Fibroblast of the aortic adventitia (primary cell): ENCODE results near the gene PARL. TPM values are rescaled to one million over a fixed set of nuclear protein-coding genes. Genes with fewer than 3 reads are reported as not detected.

ENCODE experiments used
- DNase-seq: peaks from one replicate; pipeline ENCODE4 v3.0.0-alpha.2; 2010; ENCODE audit warnings: low read depth
- H3K4me3 ChIP-seq: 2 replicates; pipeline ENCODE4 v1.5.1; 2011; ENCODE audit warnings: low read depth, mild to moderate bottlenecking, control low read depth, low read length, moderate library complexity
- total RNA-seq: library from RNA; depleted of rRNA; stranded (reverse); fragments of >200 nt; gene quantifications from 2 replicates; pipeline ENCODE4 v1.2.3, GENCODE V29; 2012; ENCODE audit warnings: low replicate concordance
- TF ChIP-seq, protein P1 (sequence below): IDR thresholded peaks from 2 replicates; pipeline ENCODE4 v1.5.1; 2011; ENCODE audit warnings: mild to moderate bottlenecking, low read length, control low read depth, inconsistent platforms; ENCODE audit not compliant: insufficient read depth

PARL gene
- total RNA-seq, 1 donor: 32.7 TPM

DNA sequence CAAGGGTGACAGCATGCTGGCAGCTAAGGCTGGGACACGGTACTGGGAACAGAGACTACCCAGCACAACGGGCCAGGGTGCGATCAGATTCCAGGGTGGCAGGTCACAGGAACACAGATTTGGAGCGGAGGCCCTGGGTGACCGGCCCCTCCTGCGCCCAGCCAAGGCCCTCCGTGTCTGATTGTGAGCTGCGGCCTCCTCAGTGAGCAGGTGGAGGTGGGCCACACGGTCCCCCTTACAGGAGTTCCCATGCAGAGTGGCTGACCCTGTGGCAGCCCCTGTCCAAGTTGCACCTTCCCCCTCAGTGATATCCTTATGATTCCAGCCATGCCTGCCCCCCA lies 28.9 kb upstream of the PARL start:
- no peak for DNase-seq
- no peak overlapping the region for H3K4me3 ChIP-seq
- TF ChIP-seq, protein P1, sequence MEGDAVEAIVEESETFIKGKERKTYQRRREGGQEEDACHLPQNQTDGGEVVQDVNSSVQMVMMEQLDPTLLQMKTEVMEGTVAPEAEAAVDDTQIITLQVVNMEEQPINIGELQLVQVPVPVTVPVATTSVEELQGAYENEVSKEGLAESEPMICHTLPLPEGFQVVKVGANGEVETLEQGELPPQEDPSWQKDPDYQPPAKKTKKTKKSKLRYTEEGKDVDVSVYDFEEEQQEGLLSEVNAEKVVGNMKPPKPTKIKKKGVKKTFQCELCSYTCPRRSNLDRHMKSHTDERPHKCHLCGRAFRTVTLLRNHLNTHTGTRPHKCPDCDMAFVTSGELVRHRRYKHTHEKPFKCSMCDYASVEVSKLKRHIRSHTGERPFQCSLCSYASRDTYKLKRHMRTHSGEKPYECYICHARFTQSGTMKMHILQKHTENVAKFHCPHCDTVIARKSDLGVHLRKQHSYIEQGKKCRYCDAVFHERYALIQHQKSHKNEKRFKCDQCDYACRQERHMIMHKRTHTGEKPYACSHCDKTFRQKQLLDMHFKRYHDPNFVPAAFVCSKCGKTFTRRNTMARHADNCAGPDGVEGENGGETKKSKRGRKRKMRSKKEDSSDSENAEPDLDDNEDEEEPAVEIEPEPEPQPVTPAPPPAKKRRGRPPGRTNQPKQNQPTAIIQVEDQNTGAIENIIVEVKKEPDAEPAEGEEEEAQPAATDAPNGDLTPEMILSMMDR: no peak

DNA sequence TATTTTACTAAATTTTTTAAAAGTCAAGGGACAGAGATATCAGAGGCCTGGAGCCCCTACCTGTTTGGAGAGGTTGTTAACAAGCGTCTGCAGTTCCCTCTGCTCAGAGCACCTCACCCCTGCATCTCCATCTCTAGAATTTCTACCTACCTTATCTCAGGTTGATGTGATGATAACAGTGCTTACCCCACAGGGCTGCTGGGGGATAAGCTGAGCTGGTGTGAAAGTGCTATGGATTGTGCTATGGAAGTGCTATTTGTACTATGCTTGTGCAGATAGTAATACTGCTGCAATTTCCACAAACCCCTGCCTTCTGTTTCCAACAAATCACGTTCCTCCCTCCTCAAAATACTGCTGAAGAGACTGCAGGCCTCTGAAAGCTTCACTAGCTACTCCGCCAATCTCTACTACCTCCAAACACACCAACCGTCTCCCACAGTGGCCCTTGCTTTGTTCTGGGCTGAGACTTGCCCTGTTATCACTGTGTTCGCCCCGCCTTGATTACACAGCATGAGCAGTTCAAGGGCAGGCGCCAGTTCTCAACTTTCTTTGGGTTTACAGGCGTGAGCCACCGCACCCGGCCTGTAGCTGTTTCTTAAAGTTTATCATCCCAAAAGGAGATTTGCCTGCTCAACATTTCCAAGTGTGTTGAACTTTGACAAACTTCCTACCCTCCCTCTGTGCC lies 28.4 kb upstream of the PARL start:
- peak; percentile 7 for DNase-seq
- TF ChIP-seq, protein P1: no peak
- no peak overlapping the region for H3K4me3 ChIP-seq

DNA sequence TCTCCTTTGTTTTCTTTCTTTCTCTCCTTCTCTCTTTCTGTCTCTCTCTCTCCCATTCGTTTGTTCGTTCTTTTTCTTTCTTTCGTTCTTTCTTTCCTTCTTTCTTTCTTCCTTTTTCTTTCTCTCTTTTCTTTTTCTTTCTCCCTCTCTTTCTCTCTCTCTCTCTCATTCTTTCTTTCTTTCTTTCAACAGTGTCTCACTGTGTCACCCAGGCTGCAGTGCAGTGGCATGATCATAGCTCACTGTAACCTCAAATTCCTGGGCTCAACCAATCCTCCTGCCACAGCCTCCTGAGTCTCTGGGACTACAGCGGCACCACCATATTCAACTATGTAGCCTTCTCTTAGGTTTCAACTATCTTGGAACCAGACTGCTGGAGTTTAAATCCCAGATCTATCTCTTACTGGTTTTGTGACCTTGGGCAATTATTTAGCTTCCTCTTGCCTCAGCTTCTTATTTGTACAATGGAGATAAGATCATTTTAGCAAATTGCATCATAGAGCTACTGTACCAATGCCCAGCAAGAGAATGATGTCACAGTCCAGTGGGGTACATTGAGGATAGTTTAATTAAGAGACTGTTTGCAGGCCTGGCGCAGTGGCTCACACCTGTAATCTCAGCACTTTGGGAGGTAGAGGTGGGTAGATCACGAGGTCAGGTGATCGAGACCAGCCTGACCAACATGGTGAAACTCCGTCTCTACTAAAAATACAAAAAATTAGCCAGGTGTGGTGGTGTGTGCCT lies 27.3 kb upstream of the PARL start:
- TF ChIP-seq, protein P1: no peak
- DNase-seq: no peak
- H3K4me3 ChIP-seq: no peak overlapping the region

DNA sequence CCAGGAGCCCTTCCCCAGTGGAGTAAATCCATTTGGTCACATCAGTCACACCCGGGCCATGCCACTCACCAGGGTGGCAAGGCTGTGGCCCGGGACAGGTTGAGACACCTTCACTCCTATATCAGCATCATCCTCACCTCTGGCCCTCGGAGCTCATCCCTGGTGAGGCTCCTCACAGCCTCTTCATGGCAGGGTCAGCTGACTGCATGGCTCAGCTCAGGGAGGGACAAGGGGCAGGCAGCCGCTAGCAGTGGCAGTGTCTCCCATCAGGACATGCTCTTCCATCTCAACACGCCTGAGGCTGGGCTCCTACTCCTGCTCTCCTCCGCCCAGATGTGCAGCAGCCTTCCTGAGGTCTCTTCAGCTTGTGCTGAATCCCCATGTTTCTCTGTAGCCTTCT lies 26.4 kb upstream of the PARL start:
- no peak overlapping the region for H3K4me3 ChIP-seq
- DNase-seq: no peak
- TF ChIP-seq, protein P1: no peak

DNA sequence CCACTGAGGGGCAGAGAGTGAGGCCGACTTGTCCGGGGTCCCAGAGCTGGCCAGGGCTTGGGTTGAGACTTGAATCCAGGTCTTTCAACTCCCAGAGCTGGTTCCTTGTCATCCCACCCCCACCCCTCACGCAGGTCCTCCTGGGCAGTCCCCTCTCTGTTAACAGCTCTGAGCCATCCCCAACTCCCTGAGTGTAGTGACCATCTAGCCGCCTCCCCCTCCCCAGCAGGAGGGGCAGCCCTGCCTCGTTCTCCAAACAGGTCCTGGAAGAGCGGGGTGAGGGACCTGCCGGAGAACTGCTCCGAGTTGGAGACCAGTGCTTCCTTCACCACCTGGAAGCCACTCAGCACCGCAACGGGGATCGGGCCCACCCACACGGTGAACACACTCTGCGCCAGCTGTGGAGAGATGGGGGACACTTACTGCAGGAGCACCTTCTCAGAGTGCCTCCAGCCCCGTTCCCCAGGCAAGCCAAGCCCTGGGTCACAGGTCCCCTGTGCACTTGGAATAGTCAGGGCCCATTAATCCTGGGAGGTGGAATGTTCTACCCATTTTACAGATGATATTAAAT lies 24.4 kb upstream of the PARL start:
- H3K4me3 ChIP-seq: no peak overlapping the region
- DNase-seq: no peak
- TF ChIP-seq, protein P1: no peak

DNA sequence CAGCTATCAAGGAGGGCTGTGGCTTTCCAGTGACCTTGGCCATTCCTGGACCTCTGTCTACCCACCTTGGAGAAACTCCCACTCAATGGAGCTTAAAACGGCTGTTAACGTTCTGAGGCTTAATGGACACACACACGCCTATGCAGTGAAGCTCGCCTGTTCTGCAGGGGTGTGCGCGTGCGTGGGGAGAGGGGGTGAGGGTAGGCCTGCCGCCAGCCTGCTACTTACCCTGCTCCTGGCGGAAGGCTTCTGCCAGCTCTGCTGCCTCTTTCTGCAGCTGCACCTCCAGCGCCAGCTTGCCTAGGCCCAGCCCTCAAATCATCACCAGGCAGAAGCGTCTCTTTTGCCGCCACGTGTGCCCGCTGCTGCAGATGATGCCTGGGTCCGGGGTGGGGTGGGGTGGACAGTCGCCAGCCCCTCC lies 23.2 kb upstream of the PARL start:
- H3K4me3 ChIP-seq: no peak overlapping the region
- TF ChIP-seq, protein P1: no peak
- DNase-seq: no peak
